Left lung (tissue), 10 donors: ENCODE data around the gene SPDYE17. TPM values are rescaled to one million over a fixed set of nuclear protein-coding genes. Genes with fewer than 3 reads are reported as not detected.
"Not testable (repeated sequence)": the region's sequence is repeated elsewhere in the genome, so short reads cannot be mapped to it uniquely, and the experiment has no call there.

Experiments
- ATAC-seq: fragments of 200-7000 bp; cut with Tn5 transposase; one replicate; pipeline ENCODE4 v1.9.1; 2020; ENCODE audit warnings: moderate library complexity
- DNase-seq, 4 donors: peaks; one replicate each; pipeline ENCODE4 v3.0.0-alpha.2; 2013 to 2020
- H3K27ac ChIP-seq, 2 donors: fragments of 200-600 bp; sonication (generic) in 1 of 2; one replicate each; pipeline versions ENCODE4 v1.5.0 to v1.8.0; 2020 to 2021
- H3K27me3 ChIP-seq, 2 donors: fragments of 200-600 bp; sonication (generic) in 1 of 2; one replicate each; pipeline versions ENCODE4 v1.5.0 to v1.8.0; 2020 to 2021
- H3K36me3 ChIP-seq, 2 donors: fragments of 200-600 bp; sonication (generic) in 1 of 2; one replicate each; pipeline versions ENCODE4 v1.5.0 to v1.8.0; 2020 to 2021
- H3K4me1 ChIP-seq, 2 donors: fragments of 200-600 bp; one replicate each; pipeline ENCODE4 v1.8.0; 2021
- H3K4me3 ChIP-seq, 2 donors: fragments of 200-600 bp; sonication (generic) in 1 of 2; one replicate each; pipeline versions ENCODE4 v1.5.0 to v1.8.0; 2020 to 2021; ENCODE audit warnings: mild to moderate bottlenecking in 1 of 2
- H3K9me3 ChIP-seq, 2 donors: fragments of 200-600 bp; sonication (generic) in 1 of 2; one replicate each; pipeline versions ENCODE4 v1.5.0 to v1.8.0; 2020 to 2021
- intact Hi-C, 2 donors: fragments of 100-400 bp; cut with DNase I; formaldehyde crosslinking; loops; one replicate each; pipeline versions ENCODE4 v1.11.2 to v1.14.2; 2022
- polyA plus RNA-seq, 6 donors: library from polyadenylated mRNA; unstranded; fragments of 120-200 nt; gene quantifications; one replicate each; pipeline ENCODE4 v1.2.1, GENCODE V29; 2013; ENCODE audit not compliant: insufficient read length in 6 of 6
- total RNA-seq, 2 donors: library from RNA; stranded (reverse); fragmentation: NEBNext Ultra II Directional; extraction: Animal tissue kit (Norgen Biotek cat#: 25700); gene quantifications; one replicate each; pipeline ENCODE4 v1.2.1, GENCODE V29; 2021
- donor health status: DM: no; HTN: yes; CAD: no.
- donor health status: DM: no; HTN: no; CAD: no.

SPDYE17 gene
- total and polyA plus RNA-seq, 8 donors, result not detected

DNA sequence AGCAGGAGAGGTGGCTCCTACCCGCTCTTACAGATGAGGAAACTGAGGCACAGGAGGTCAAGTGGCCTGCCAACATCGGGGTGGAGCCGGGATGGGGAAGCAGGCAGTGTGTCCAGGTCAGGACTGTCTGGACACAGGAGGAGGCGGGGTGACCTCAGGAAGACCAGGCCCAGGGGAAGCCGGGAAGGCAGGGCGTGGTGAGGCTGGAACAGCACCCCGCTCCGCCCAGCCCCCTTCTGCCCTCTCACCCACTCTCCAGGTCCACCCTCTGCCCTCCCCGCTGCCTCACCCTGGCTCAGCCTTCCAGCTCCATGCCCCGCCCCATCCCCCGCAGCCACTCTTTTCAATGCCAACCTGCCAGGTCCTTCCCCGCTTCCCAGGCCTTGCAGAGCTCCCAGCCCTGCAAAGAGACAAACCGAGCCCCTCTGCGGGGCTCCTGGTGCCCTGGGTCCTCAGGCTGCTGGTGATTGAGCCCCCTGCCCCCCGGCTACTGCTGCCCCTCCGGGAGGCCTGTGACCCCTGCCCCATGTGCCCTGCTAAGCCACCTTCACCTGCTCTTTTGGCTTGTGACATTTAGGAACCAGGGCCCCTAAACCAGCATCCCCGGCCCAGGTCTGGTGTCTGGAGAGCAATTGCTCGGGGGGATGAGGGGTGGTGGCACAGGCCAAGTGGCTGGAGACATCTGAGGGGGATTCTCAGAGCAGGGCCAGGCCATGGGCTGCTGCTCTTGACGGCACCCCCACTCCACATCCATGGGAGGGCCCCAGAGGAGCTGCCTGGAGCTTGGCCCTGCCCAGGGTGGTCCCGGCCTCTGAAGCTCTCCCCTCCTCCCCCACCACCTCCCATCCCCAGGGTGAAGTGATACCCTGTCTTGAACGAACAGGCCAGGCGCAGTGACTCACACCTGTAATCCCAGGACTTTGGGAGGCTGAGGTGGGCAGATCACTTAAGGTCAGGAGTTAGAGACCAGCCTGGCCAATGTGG is 25.7 kb downstream of the SPDYE17 start:
- intact Hi-C loops, H3K27me3 ChIP-seq, H3K9me3 ChIP-seq, H3K4me1 ChIP-seq, H3K27ac ChIP-seq, H3K4me3 ChIP-seq: not testable (repeated sequence)
- peak in 1 of 4 donors; percentile 74 for DNase-seq
- peak; percentile 91 for ATAC-seq
- H3K36me3 ChIP-seq, result peaks cover 0 to 24% of the 10 kb centered on the region in 2 donors

DNA sequence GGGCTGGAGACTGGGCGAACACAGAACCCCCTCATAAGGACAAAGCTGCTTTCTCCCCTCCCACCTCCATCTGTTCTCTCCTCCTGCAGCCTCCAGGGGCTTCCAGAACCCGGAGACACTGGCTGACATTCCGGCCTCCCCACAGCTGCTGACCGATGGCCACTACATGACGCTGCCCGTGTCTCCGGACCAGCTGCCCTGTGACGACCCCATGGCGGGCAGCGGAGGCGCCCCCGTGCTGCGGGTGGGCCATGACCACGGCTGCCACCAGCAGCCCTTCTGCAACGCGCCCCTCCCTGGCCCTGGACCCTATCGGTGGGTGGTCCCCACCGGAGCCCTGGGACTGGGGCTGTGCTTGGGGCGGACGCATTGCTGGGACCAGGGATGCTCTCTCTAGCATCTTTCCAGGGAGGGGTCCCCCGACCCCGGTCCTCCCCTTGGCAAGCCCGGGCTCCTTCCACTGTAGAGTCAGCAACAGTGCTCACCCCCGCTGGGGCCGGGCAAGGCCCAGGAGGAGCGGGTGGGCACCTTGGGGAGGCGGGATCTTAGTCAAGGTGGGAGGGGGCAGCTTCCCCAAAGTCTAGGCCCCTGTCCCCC is 26.6 kb downstream of the SPDYE17 start:
- H3K27ac ChIP-seq, H3K4me1 ChIP-seq, H3K9me3 ChIP-seq, H3K27me3 ChIP-seq, ATAC-seq, H3K4me3 ChIP-seq, intact Hi-C loops: not testable (repeated sequence)
- DNase-seq, result peak in 1 of 4 donors; percentile 78
- peaks cover 0 to 29% of the 10 kb centered on the region in 2 donors for H3K36me3 ChIP-seq

DNA sequence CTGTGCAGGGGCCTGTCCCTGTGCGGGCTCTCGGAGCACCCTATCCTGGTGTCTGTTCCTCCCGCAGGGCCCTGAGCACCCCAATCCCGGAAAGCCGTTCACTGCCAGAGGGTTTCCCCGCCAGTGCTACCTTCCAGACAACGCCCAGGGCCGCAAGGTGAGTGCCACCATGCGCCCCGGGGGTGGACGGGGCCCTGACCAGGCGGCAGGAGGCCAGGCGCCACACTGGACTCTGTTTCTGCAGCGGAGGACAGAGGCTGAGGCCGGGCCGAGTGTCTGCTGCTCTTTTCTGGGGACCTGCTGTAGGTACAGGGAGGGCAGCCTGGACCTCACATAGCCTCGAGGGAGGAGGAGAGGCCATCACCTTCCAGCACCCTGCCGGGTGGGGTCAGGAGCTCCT is 28.0 kb downstream of the SPDYE17 start:
- ATAC-seq, H3K4me1 ChIP-seq, H3K27me3 ChIP-seq, intact Hi-C loops, H3K4me3 ChIP-seq, H3K9me3 ChIP-seq, H3K27ac ChIP-seq: not testable (repeated sequence)
- DNase-seq, result peak in 1 of 4 donors; percentile 52
- peaks cover 0 to 31% of the 10 kb centered on the region in 2 donors for H3K36me3 ChIP-seq

- H3K27me3 ChIP-seq, H3K9me3 ChIP-seq, ATAC-seq, H3K27ac ChIP-seq, H3K4me1 ChIP-seq, H3K4me3 ChIP-seq, intact Hi-C loops: not testable (repeated sequence)
- DNase-seq, result peak in 1 of 4 donors; percentile 34
- H3K36me3 ChIP-seq, result peaks cover 0 to 31% of the 10 kb centered on the region in 2 donors
These were observed 28.9 kb downstream of the SPDYE17 start for GRCh38 chr7:77003241-77003640.

- ATAC-seq, H3K4me3 ChIP-seq, H3K27ac ChIP-seq, H3K27me3 ChIP-seq, H3K9me3 ChIP-seq, intact Hi-C loops, H3K4me1 ChIP-seq: not testable (repeated sequence)
- peaks cover 0 to 31% of the 10 kb centered on the region in 2 donors for H3K36me3 ChIP-seq
- peak in 1 of 4 donors; percentile 29 for DNase-seq
These were observed 29.4 kb downstream of the SPDYE17 start for GRCh38 chr7:77002678-77003233.

- H3K27ac ChIP-seq, intact Hi-C loops, H3K27me3 ChIP-seq, H3K4me1 ChIP-seq, H3K4me3 ChIP-seq, ATAC-seq, H3K9me3 ChIP-seq: not testable (repeated sequence)
- peaks cover 0 to 31% of the 10 kb centered on the region in 2 donors for H3K36me3 ChIP-seq
- peak in 2 of 4 donors; percentile 29 to 68 for DNase-seq
These were observed 30.1 kb downstream of the SPDYE17 start for GRCh38 chr7:77002104-77002503.

- not testable (repeated sequence) for H3K27me3 ChIP-seq, H3K27ac ChIP-seq, H3K9me3 ChIP-seq, H3K4me3 ChIP-seq, H3K4me1 ChIP-seq, ATAC-seq
- DNase-seq, result peak in 2 of 4 donors; percentile 5 to 26
- intact Hi-C loops, result loop anchor here in 1 of 2 donors (10.0 kb wide), 1 partner anchor 495 kb away; no protein-coding TSS in a partner anchor
- peaks cover 0 to 27% of the 10 kb centered on the region in 2 donors for H3K36me3 ChIP-seq
These were observed 32.6 kb downstream of the SPDYE17 start for GRCh38 chr7:76999474-77000107.

DNA sequence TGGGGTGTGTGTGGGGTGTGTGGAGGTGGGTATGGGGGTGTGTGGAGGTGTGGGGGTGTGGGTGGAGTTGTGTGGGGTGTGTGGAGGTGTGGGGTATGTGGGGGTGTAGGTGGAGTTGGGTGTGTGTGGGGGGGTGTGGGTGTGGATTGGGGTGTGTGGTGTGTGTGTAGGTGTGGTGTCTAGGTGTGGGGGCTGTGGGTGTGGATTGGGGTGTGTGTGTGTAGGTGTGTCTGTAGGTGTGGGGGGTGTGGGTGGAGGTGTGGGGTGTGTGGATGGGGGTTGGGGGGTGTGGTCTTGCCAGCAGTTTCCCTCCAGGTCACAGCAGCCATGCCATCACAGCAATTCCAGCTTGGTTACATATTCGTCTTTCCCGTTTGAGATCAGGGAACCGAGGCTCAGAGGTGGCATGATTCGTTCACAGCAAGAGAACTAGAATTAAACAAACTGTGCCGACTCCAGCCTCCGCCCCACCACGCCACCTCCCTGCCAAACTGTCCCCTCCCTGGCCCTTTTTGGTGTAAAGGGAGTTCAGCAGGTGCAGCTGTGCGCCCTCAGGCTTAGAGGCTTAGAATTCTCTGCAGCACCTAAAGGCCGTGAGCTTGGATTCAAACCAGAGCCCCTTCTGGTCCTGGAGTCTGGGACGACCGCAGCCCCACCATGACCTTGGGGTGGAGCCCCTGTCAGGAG is 33.3 kb downstream of the SPDYE17 start:
- not testable (repeated sequence) for H3K27ac ChIP-seq, H3K4me1 ChIP-seq, H3K27me3 ChIP-seq, H3K4me3 ChIP-seq, H3K9me3 ChIP-seq
- DNase-seq (peak in 2 of 4 donors; percentile 28 to 45), ATAC-seq (peak; percentile 17)
- intact Hi-C loops, result loop anchor here in 1 of 2 donors (10.0 kb wide), 1 partner anchor 494 kb away; no protein-coding TSS in a partner anchor
- peaks cover 0 to 33% of the 10 kb centered on the region in 2 donors for H3K36me3 ChIP-seq
